Lung (tissue), 12 donors: ENCODE measurements around the gene KIF18A. TPM values are rescaled to one million over a fixed set of nuclear protein-coding genes. Genes with fewer than 3 reads are reported as not detected.

Source experiments
- ATAC-seq: fragments of 200-7000 bp; cut with Tn5 transposase; one replicate; pipeline ENCODE4 v1.9.1; 2020; ENCODE audit warnings: moderate number of reproducible peaks; ENCODE audit not compliant: insufficient read depth, low FRiP score
- DNase-seq, 3 donors: peaks; one replicate each; pipeline ENCODE4 v3.0.0-alpha.2; 2013 to 2017
- H3K27ac ChIP-seq, 2 donors: one replicate each; pipeline ENCODE4 v1.5.1; 2013; ENCODE audit warnings: mild to moderate bottlenecking in 2 of 2, moderate library complexity in 2 of 2, control low read depth in 1 of 2, inconsistent platforms in 1 of 2, low read depth in 1 of 2, low read length in 1 of 2
- H3K27me3 ChIP-seq, 3 donors: one replicate each; pipeline ENCODE4 v1.5.1; 2013; ENCODE audit warnings: low read length in 2 of 3; ENCODE audit not compliant: control insufficient read depth in 3 of 3, insufficient read depth in 3 of 3
- H3K36me3 ChIP-seq, 4 donors: one replicate each; pipeline ENCODE4 v1.5.1; 2013; ENCODE audit warnings: low read length in 4 of 4, mild to moderate bottlenecking in 1 of 4, moderate library complexity in 1 of 4; ENCODE audit not compliant: control insufficient read depth in 4 of 4, insufficient read depth in 4 of 4
- H3K4me1 ChIP-seq, 5 donors: one replicate each; pipeline ENCODE4 v1.5.1; 2013; ENCODE audit warnings: low read length in 5 of 5, mild to moderate bottlenecking in 2 of 5, moderate library complexity in 1 of 5; ENCODE audit not compliant: control insufficient read depth in 5 of 5, insufficient read depth in 5 of 5
- H3K4me3 ChIP-seq: one replicate; pipeline ENCODE4 v1.5.1; 2013; ENCODE audit warnings: mild to moderate bottlenecking, control low read depth, moderate library complexity
- H3K9ac ChIP-seq, 2 donors: one replicate each; pipeline ENCODE4 v1.5.1; 2013; ENCODE audit warnings: low read length in 2 of 2, control low read depth in 1 of 2; ENCODE audit not compliant: insufficient read depth in 1 of 2
- H3K9me3 ChIP-seq, 4 donors: one replicate each; pipeline ENCODE4 v1.5.1; 2013; ENCODE audit warnings: low read length in 3 of 4, mild to moderate bottlenecking in 1 of 4, moderate library complexity in 1 of 4; ENCODE audit not compliant: control insufficient read depth in 4 of 4, insufficient read depth in 3 of 4
- CTCF ChIP-seq: IDR thresholded peaks from 2 replicates; pipeline ENCODE4 v1.5.1; 2012; ENCODE audit warnings: mild to moderate bottlenecking; ENCODE audit errors: control extremely low read depth, extremely low read depth
- whole genome bisulfite sequencing, 2 donors: extraction: QIAGEN DNeasy Blood & Tissue Kit; methylation state at CpG; one replicate each; pipeline ENCODE4 v1.1.7; 2013; 5-methylcytosine and 5-hydroxymethylcytosine counted together
- polyA plus RNA-seq, 2 donors: library from polyadenylated mRNA; stranded (reverse); fragments of 200-250 nt; gene quantifications; one replicate each; pipeline ENCODE4 v1.2.1, GENCODE V29; 2013
- total RNA-seq, 2 donors: library from RNA; depleted of rRNA in 1 of 2; stranded (reverse); fragments of >200 nt in 1 of 2; gene quantifications; one replicate each; pipeline ENCODE4 v1.2.1, GENCODE V29; 2014 to 2021
- donor health status: control.
- donor health status: control.
- donor health status: Bipolar disorder and iron deficiency.
- donor health status: healthy.
- donor health status: DM: yes; HTN: yes; CAD: no.

KIF18A gene
- total and polyA plus RNA-seq, 4 donors = 0.78 to 7.5 (median 1.3) TPM

- H3K36me3 ChIP-seq = peaks cover 0 to 6% (median 0%) of the 10 kb centered on the region in 4 donors
- H3K4me3 ChIP-seq = no peak overlapping the region
- no peak overlapping the region for H3K27ac ChIP-seq
- no peaks in the 10 kb centered on the region for H3K4me1 ChIP-seq
- WGBS, 2 donors = 82 to 83% methylated on average over 2 of the region's 2 CpGs
- ATAC-seq (no peak), DNase-seq (no peak)
- H3K27me3 ChIP-seq = no peaks in the 10 kb centered on the region
- H3K9me3 ChIP-seq = no peaks in the 10 kb centered on the region
- TF ChIP-seq CTCF = no peak
- no peak overlapping the region for H3K9ac ChIP-seq
These were observed 38.3 kb upstream of the KIF18A start for GRCh38 chr11:28146123-28146751.

- no peaks in the 10 kb centered on the region for H3K4me1 ChIP-seq
- H3K27me3 ChIP-seq = no peaks in the 10 kb centered on the region
- TF ChIP-seq CTCF = no peak
- no peak overlapping the region for H3K27ac ChIP-seq
- H3K9me3 ChIP-seq = peaks cover 0 to 10% (median 3%) of the 10 kb centered on the region in 4 donors
- no peak for ATAC-seq
- WGBS, 2 donors = 95 to 96% methylated on average over 2 of the region's 2 CpGs
- no peak overlapping the region for H3K4me3 ChIP-seq
- H3K9ac ChIP-seq = no peak overlapping the region
- DNase-seq = no peak
- H3K36me3 ChIP-seq = peaks cover 0 to 6% (median 2%) of the 10 kb centered on the region in 4 donors
These were observed 36.9 kb upstream of the KIF18A start for GRCh38 chr11:28144808-28145207.

GRCh38 chr11:28142724-28143123 lies 34.8 kb upstream of the KIF18A start:
- Histone ChIP-seq H3K27me3 (no peaks in the 10 kb centered on the region), H3K9ac (no peak overlapping the region), H3K36me3 (peaks cover 0 to 5% (median 3%) of the 10 kb centered on the region in 4 donors), H3K9me3 (peaks cover 0 to 20% (median 8%) of the 10 kb centered on the region in 4 donors), H3K4me1 (no peaks in the 10 kb centered on the region), H3K4me3 (no peak overlapping the region), H3K27ac (no peak overlapping the region)
- 95 to 97% methylated on average over 1 of the region's 1 CpG for WGBS, 2 donors
- TF ChIP-seq CTCF = no peak
- no peak for DNase-seq
- ATAC-seq = no peak
